NCI-H748 treated with DMSO at 0.1 percent for 48 hours (cell line): ENCODE data around the gene MAP3K14.

Experiments
- DNase-seq: peaks from one replicate; lab custom pipeline; 2025; lab: John Stamatoyannopoulos, UW

The MAP3K14 gene

DNA sequence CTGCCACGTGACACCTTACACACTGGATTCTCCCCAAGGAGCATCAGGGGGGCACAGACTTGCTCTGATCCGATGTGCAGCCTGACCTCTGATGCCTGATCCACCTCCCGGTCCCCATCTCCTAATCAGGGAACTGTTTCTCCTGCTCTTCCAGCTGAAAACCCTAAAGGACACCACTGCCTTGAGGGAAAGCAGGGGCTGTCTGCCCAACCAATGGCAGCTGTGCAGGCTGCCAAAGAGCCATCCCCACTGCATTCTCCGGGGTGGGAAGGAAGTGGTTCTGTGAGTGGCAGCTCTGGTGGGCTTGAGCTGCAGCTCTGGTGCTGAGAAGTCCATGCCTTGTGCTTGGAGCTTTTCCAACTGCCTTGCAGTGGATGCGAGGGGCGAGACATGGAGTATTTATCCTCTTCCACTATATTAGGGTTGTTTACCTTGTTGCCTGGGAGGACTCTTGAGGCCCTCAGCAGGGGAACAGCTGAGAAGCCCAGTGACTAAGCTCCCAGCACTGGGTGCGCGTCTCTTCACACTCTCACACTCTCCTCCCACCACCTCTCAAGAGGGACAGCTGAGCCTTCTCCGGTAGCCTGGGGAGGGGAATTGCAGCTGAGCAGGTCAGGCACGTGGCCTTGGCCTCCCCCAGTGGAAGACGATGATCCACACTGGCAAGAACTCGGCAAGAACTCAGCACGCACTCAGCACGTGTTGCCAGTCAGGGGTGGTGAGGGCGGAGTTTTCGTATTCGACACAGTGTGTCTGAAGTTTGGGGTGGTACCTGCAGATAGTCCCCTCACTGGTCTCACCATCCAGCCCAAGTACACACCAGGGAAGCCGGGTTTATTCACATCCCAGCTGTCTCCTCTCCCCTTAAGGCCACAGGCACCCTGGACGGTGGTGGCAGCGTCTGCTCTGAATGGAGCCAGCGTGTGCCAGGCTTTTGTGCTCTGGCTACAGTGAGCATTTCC, 33.9 kb downstream of the MAP3K14 start:
- no peak for DNase-seq

DNA sequence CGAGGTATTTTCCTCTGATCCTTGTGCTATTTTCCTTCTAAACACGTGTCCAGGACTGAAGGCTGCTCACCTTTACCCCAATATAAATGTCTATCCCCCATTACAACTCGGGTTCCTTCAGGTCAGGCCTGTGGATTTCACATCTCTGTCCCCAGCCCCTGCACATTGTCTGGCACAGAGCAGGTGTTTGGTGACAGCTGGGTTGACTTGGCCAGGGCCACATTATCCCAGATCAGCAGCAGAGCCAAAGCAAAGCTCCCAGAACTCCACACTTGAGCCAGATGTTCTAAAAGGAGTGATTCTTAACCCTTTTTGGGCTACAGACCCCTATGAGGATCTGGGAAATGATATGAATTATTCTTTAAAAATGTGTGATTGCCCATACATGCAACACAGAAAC, 36.9 kb downstream of the MAP3K14 start:
- DNase-seq, result no peak

DNA sequence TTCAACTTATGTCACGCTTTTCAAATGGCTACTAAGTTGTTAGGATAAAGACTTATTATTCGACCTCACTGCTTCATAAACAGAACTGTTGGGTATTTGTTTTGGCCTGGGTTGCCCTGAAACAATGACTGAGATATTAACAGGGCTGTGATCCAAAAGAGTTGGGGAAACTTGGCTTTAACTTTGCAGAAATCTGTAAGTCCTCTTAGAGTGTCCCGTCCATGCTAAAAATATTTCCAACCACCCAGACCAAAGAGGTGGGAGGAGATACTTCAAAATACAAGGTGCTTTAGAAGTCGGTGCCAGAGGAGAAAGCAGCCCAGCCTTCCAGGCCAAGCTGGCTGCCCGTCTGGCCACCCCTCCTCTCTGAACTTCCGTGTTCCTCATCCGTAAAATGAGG, 38.8 kb downstream of the MAP3K14 start:
- DNase-seq, result no peak

DNA sequence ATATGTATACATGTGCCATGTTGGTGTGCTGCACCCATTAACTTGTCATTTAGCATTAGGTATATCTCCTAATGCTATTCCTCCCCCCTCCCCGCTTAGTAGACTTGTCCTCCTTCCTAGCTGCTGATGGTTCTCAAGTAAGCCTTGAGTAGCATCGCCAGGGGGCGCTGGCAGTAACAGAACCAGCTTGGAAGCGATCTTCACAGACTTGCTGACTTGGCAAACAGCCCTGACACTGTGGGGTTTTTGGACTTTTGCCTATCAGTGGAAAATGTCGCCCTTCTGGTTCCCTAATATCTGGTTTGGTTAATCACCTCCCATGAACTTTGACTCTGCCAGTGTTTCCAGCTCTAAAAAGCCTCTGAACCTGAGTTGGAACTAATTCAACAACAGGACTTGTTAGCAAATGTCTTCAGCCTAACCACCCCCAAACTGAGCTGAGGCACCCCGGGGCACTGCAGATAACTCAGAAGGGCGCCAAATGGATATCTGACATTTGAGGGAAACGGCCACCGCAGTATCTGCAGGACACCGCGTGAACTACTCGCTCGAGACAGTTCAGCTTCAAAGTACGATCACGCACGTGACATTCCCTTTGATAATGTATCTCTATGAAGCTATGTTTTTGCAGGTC, 39.5 kb downstream of the MAP3K14 start:
- DNase-seq, result peak; percentile 70

DNA sequence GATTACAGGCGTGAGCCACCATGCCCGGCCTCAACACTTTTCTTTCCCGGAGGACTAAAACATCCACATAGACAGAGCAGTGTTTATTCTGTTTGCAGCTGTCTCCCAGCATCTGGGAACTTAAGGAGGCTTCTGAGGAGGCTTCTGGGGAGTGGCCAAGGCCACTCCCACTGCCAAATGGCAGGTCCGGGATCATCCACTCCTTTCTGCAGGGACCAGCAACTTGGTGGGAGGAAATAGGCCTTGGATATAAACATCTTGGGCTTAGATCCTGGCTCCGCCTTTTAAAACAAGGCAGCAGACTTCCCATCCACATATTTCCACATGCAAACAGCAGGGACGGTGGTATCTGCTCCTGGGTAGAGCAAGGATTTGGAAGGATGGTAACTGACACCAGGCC, 40.8 kb downstream of the MAP3K14 start:
- DNase-seq, result no peak

DNA sequence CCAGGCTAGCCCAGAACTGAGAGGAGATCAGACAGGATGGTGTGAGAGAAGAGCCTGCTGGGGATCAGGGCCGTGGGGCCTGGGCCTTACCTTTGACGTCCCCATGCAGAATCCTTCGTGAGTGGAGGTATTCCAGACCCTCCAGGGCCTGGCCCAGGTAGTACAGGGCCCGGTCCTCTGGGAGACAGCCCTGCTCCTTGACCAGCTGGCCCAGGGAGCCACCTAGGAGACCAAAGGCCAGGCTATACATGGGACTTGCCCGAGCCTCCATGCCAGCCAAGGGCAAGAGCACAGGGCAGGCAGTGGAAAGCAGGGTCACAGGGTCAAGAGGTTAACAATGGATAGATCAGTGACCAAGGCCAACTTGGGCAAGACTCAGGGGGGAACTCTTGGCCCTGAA, 42.8 kb downstream of the MAP3K14 start:
- no peak for DNase-seq

DNA sequence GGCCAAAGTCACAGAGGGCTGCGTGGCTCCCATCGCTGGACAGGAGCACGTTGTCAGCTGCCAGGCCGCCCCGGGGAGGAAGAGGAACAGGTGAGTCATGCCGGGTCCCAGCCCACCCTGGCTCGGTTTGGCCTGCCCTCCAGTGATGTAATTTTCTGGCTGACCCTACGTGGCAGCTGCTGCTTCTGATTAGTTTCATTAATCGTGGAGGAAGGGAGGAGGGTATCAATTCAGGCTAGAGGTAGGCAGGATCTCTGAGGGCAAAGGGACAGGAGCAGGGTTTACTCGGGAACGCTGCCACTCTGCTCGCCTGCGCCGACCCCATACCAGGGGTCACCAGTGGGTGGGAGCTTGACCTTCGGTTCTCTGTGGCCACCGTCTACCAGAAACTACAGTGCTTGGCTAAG, 43.3 kb downstream of the MAP3K14 start:
- no peak for DNase-seq

DNA sequence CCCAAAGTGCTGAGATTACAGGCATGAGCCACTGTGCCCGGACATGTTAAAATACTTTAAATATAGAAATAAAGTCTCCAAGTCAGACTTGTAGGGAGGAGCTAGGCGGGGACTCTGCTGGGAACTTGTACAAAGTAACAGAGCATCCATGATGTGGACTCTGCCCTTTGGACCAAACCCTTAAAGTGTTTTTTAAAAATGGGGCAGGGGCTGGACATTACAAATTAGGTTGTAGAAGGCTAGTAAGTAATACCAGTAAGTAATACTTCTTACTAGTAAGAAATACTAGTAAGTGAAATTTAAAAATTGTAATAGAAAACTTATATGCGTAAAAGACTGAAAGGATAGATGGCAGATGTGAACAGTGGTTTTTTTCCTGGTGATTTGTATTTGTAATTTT, 45.2 kb downstream of the MAP3K14 start:
- DNase-seq, result no peak

DNA sequence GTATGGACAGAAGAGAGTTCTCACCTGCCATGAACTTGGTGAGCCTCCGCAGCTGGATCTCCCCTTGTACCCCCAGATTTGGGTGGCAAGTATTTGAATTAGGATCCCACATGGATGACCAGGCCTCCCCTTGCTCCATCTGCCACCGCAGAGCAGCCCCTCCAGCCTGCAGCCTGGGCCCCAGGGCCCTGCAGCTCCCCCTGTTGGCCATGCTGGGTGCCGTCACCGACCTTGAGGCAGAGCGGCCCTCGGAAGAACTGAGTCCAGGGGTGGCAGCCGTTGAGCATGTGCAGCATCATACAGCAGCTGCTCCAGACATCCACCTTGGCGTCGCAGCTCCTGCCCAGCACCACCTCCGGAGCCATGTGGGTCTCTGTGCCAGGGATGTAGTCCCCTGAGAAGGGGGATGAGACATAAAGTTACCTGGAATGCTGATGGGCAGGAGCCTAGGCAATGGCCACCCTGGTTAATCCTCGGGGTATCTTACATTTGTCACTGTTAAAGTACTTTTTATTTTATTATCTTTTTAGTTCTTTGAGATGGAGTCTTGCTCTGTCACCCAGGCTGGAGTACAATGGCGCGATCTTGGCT, 45.9 kb downstream of the MAP3K14 start:
- no peak for DNase-seq

DNA sequence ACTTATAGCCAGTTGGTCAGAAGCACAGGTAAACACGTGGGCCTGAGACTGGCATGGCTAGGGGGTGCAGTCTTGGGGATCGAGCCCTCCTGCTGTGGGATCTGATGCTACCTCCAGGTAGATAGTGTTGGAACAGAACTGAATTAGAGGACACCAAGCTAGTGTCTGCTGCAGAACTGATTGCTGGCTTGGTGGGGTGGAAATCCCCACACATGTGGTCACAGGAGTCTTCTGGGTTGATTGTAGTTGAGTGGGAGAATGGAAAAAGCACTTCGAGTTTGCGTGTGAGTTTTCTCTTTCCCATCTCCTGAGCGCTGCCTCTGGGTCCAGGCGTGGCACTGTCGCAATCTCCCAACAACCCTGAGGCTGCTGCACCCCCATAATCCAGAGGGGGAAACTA, 46.9 kb downstream of the MAP3K14 start:
- DNase-seq, result no peak

DNA sequence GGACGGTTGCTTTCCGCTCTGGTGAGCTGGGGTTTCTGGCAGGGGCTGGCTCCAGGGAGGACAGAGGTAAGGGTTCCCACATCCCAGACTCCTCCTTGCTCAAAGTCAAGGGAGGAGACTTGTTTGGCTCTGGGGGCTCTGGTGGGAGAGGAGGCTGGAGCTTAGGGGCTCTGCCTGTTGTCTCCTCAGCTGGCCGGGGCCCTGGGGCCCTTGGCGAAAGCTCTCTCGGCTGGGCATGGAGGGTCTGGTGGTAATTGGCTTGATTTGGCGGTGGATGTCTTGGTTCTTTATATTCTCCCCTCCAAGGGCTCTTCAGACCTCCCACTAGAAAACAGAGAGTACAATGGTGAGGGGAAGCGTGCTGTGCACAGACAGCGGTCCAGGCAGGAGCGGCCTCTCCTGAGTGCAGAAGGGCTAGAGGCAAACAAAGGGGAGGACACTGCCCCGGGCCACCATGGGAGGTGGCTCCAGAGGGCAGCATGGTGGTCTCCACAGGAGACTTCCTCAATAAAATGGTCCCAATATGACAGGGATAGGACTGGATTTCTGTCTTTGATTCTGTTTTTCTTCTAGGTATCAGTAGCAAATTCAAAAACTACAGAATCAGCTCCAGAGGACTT, 49.3 kb downstream of the MAP3K14 start:
- DNase-seq, result no peak

DNA sequence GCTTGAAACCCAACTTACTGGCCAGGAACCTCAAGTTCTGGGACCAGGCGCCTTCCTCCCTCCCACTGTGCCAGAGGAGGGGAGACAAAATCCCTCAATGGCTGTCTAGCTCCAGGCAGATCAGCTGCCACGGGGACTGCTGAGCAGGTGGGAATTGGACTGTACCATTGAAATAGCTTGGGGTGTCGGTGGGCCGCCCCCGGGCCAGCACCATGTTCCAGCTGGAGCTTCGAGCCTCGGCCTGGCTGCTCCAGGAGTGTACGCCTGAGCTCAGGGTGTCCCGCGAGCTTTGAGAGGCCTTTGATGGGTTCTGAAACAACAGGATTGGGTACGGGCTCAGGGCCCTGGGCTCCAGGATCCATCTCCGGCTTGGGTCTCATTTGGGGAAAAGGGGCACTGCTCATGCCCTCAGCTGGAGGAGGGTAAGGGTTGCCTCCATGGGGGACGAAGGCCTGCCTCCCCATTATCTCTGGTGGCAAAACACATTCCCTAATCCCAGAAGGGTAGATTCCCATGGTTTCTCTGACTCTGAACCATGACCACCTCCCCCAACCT, 50.4 kb downstream of the MAP3K14 start:
- DNase-seq, result no peak

DNA sequence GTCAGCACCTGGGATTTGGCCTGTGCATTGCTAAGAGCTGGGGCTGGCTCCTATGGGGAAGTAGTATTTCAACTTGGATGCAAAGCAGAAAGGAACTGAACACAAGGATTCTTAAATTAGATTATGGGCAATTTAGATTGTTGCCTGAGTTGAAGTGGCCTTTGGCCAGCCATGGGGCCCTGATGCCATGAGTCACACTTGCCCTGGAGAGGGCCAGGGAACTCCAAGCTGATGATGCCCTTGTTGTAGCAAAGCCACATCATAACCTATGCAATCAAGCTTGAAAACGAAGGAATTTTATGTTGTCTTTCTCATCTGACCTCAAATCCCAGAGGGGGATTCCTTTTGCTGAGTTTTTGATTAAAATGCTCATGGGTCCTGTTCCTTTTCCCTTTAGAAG, 51.0 kb downstream of the MAP3K14 start:
- no peak for DNase-seq

DNA sequence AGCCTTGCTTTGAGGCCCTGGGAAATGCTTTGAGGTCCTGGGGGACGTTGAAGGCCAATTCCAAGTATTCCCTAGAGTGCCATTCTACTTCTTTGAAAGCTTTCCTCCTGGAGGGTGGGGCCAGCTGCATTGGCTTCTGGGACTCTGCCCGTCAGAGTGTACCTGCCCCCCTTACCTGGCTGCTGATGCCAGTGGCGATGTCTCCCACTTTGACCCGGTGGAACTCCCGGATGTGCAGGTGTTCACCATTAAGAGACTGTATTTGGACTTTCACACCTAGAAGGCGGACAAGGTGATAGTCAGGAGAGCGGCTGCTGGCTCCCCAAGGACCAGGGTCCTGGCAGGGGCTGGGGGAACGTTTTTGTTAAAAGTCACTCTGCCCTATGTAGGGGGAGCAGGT, 51.8 kb downstream of the MAP3K14 start:
- no peak for DNase-seq

DNA sequence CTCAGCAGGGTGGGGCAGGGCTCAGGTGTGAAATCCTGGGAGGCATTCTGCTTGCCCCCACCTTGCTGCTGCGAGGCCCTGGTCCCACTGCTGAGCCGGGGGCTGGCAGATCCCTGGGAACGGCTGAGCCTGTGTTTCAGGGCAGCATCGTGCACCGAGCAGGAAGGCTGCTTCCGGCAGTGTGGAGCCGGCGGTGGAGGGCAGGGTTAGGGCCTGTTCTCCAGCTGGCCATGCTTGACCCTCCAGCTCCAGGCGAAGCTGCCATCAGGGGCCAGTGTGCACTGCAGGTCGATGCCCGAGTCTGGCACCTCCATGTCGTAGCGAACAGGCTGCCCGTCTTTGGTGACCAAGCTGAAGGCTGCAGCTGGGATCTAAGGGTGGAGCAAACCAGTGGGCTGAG, 52.4 kb downstream of the MAP3K14 start:
- DNase-seq, result no peak

DNA sequence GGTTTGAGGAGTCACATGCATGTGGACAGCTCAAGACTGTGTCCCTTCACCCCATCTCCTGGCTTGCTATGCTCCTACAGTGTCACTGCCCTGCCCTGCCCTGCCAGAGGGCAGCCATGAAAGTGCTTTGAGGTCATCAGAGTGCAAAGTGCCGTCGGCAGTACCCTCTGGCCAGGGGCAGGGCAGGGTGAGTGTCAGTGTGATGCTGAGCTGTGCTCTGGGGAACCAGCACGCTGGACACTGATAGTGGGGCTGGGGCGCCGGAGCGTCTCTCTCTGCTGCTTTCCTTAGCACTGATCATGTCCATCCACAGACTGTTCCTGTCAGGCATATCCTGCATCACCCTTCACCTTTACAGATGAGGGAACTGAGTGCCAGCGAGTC, 53.4 kb downstream of the MAP3K14 start:
- DNase-seq, result no peak

DNA sequence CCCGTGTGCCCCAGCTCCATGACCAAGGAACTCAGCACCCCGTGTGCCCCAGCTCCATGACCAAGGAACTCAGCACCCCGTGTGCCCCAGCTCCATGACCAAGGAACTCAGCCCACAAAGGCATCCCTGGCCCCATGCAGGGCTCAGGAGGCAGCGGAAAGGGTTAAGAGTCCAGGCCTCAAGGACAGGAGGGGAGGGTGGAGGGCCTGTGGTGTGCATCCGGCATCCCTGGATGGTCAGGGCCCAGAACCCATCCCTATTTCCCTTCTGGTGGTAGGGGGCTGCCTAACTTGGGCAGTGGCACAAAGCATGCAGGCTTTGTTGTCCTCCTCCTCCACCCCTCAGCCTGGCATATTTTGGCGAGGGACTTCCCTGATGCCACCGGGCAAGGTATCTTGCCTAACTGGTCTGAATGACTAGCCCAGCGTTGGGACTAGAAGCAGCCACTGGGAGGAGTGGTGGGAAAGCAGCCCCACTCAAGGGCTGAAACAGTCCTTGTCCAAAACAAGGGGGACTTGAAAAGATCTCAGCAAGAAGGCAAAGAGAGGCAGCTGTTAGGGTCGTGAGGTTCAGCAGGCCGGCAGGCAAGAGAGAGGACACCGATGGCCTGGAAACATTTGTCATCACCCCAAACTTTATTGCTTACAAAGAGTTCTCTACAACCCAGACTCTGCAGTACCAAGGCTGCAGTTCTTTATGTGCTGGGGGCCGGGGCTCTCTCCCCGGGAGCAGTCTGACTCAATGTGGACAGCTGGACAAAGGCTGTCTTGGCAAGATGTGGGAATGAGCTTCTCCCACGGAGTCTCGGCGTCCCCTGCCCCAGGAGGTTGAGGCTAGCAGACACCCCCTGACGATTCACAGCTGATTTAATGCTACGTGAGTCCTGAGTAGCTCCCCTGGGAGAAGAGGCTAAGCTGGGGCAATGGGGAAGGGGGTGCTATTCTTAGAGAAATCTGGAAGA, 54.0 kb downstream of the MAP3K14 start:
- DNase-seq, result no peak

DNA sequence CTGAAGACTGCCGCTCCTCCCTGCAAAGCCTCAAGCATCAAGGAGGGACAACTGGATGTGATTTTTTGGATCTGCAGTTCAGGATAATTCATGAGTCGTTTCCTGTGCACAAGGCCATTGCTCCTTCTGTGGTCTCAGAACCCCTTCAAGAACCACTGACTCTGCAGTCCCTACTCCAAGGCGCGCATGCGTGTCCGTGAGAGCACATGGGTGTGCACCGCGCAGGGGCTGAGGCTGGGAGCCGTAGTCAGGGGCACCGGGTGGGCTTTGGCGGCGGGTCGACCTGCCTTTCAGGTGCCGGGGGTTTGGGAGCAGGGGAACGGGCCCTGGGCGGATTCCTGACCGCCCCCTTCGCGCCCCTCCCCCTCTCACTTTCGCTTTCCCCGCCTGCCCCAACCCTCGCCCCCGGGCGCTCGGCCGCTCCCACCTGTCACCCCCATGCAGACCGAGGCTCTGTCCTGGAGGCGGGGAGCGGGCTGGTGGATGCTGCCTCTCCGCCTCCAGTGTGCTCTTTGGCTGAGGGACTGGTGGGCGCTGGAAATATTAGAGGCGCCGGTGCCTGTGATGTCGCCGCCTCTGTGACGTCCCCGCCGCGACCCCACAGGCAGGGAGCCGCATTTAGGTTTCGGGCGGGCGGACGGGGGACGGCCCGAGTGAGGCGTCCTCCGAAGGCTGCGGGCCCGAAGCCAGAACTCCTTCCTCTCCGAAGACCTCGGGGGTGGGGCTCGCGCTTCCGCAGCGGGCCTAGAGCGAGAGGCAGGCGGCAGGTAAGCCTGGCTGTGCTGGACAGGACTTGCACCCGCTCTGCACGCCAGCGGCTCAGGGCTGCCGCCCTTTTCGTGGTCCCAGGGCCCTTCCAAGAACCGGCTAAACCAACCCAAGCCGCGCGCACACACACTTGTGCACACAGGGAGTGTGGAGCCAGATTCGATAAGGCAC, 55.0 kb downstream of the MAP3K14 start, which contains the start of gene SPATA32:
SPATA32 (minus strand) TSS at position 518 of the 939 bp plus-strand sequence; CDS start at position 440, 78 bp downstream.
- DNase-seq, result no peak

DNA sequence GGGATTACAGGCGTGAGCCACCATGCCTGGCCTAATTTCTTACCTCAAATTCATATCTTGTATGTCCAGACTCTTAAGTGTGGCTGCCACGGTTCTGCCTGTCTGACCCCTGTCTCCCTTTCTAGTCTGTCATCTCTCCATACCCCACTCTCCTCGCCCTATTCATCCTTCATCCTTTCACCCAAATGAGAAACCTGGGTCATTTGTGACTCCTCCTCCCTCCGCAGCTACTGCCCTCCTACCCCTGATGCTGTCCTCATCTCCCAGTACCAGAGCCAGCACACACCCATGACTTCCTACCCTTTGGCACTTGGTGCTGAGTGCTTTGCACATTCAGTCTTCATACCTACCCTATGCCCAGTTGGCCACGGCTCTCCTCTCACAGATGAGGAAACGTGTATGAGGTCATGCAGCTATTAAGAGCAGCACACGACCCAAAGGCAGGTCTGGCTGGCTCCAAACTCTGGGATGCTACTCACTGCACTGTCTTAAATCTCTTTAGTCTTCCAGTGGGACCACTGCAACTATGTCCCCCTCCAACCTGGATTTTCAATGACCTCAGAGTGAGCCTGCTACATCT, 56.5 kb downstream of the MAP3K14 start:
- DNase-seq, result no peak

DNA sequence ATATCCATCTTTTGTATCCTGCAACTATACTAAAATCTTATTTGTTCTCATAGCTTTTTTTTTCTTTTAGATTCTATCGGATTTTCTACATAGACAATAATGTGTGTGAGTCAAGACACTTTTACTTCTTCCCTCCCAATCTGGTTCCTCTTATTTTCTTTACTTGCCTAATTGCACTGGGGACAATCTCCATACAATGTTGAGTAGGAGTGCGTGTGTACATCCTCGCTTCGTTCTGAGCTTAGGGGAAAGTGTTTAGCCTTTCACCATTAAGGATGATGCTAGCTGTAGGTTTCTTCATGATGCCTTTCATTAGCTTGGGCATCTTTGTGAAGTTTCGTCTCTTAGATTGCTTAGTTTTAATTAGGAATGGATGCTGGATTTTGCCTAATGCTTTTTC, 57.8 kb downstream of the MAP3K14 start:
- no peak for DNase-seq
